ENCODE measurements around the gene IMPA2.
"Not testable (repeated sequence)": the region's sequence is repeated elsewhere in the genome, so short reads cannot be mapped to it uniquely, and the experiment has no call there.

The IMPA2 gene

GRCh38 chr18:12068950-12069320 lies 87.6 kb downstream of the IMPA2 start:
- Histone ChIP-seq H3K4me3 (ENCODE audit: low read length, poor library complexity, severe bottlenecking) (no peak overlapping the region), H3K79me2 (ENCODE audit: insufficient read depth, low read length) (no peaks in the 10 kb centered on the region), H2AFZ (ENCODE audit: low read length) (no peak overlapping the region), H3K36me3 (ENCODE audit: insufficient read depth, low read length) (no peaks in the 10 kb centered on the region), H3K4me2 (ENCODE audit: low read depth, low read length, poor library complexity, severe bottlenecking) (no peak overlapping the region), H3K9me2 (replicated peaks; ENCODE audit: low read depth, low read length) (no peaks in the 10 kb centered on the region), H3K9me3 (ENCODE audit: insufficient read depth, low read depth, low read length) (no peaks in the 10 kb centered on the region), H3K4me1 (ENCODE audit: insufficient read depth, low read length, poor library complexity, severe bottlenecking) (no peaks in the 10 kb centered on the region), H3K27me3 (ENCODE audit: insufficient read depth, low read length, poor library complexity, severe bottlenecking) (no peaks in the 10 kb centered on the region), H3K9ac (ENCODE audit: low read depth, low read length, poor library complexity, severe bottlenecking) (no peak overlapping the region), H4K20me1 (ENCODE audit: insufficient read depth, low read length, poor library complexity, severe bottlenecking) (no peaks in the 10 kb centered on the region), H3F3A (ENCODE audit: low read depth) (no peaks in the 10 kb centered on the region)
- TF ChIP-seq EZH2phosphoT487 (IDR thresholded peaks at IDR 0.05; ENCODE audit: borderline replicate concordance) (no peak), CTCF (conservative IDR thresholded peaks at IDR 0.05; ENCODE audit: low read length) (no peak)

- H2AFZ ChIP-seq (ENCODE audit: low read length); H3F3A ChIP-seq (ENCODE audit: low read depth); H4K20me1 ChIP-seq (ENCODE audit: insufficient read depth, low read length, poor library complexity, severe bottlenecking); H3K9ac ChIP-seq (ENCODE audit: low read depth, low read length, poor library complexity, severe bottlenecking); H3K9me2 ChIP-seq (replicated peaks; ENCODE audit: low read depth, low read length); H3K36me3 ChIP-seq (ENCODE audit: insufficient read depth, low read length); H3K4me2 ChIP-seq (ENCODE audit: low read depth, low read length, poor library complexity, severe bottlenecking); H3K4me1 ChIP-seq (ENCODE audit: insufficient read depth, low read length, poor library complexity, severe bottlenecking); H3K79me2 ChIP-seq (ENCODE audit: insufficient read depth, low read length); H3K9me3 ChIP-seq (ENCODE audit: insufficient read depth, low read depth, low read length); H3K4me3 ChIP-seq (ENCODE audit: low read length, poor library complexity, severe bottlenecking); H3K27me3 ChIP-seq (ENCODE audit: insufficient read depth, low read length, poor library complexity, severe bottlenecking): not testable (repeated sequence)
These were observed 89.8 kb downstream of the IMPA2 start for GRCh38 chr18:12071066-12071465.

- Histone ChIP-seq H3K9ac (ENCODE audit: low read depth, low read length, poor library complexity, severe bottlenecking) (no peak overlapping the region), H3K27me3 (ENCODE audit: insufficient read depth, low read length, poor library complexity, severe bottlenecking) (no peaks in the 10 kb centered on the region), H3K36me3 (ENCODE audit: insufficient read depth, low read length) (no peaks in the 10 kb centered on the region), H3K4me1 (ENCODE audit: insufficient read depth, low read length, poor library complexity, severe bottlenecking) (no peaks in the 10 kb centered on the region), H3K4me2 (ENCODE audit: low read depth, low read length, poor library complexity, severe bottlenecking) (no peak overlapping the region), H3K9me2 (replicated peaks; ENCODE audit: low read depth, low read length) (no peaks in the 10 kb centered on the region), H3F3A (ENCODE audit: low read depth) (no peaks in the 10 kb centered on the region), H4K20me1 (ENCODE audit: insufficient read depth, low read length, poor library complexity, severe bottlenecking) (no peaks in the 10 kb centered on the region), H3K9me3 (ENCODE audit: insufficient read depth, low read depth, low read length) (no peaks in the 10 kb centered on the region), H2AFZ (ENCODE audit: low read length) (no peak overlapping the region), H3K4me3 (ENCODE audit: low read length, poor library complexity, severe bottlenecking) (no peak overlapping the region), H3K79me2 (ENCODE audit: insufficient read depth, low read length) (no peaks in the 10 kb centered on the region)
- no peak for TF ChIP-seq CTCF (conservative IDR thresholded peaks at IDR 0.05; ENCODE audit: low read length)
- no peak for TF ChIP-seq EZH2phosphoT487 (IDR thresholded peaks at IDR 0.05; ENCODE audit: borderline replicate concordance)
These were observed 91.7 kb downstream of the IMPA2 start for GRCh38 chr18:12072996-12073395.

- no peaks in the 10 kb centered on the region for H3K79me2 ChIP-seq (ENCODE audit: insufficient read depth, low read length)
These were observed 93.4 kb downstream of the IMPA2 start for GRCh38 chr18:12074736-12075135.

More at GRCh38 chr18:12074736-12075135, 93.4 kb downstream of the IMPA2 start:
- Histone ChIP-seq H3K36me3 (ENCODE audit: insufficient read depth, low read length) (no peaks in the 10 kb centered on the region), H3F3A (ENCODE audit: low read depth) (no peaks in the 10 kb centered on the region), H2AFZ (ENCODE audit: low read length) (no peak overlapping the region), H3K9me2 (replicated peaks; ENCODE audit: low read depth, low read length) (no peaks in the 10 kb centered on the region), H3K4me2 (ENCODE audit: low read depth, low read length, poor library complexity, severe bottlenecking) (no peak overlapping the region), H3K9me3 (ENCODE audit: insufficient read depth, low read depth, low read length) (no peaks in the 10 kb centered on the region), H3K9ac (ENCODE audit: low read depth, low read length, poor library complexity, severe bottlenecking) (no peak overlapping the region), H4K20me1 (ENCODE audit: insufficient read depth, low read length, poor library complexity, severe bottlenecking) (no peaks in the 10 kb centered on the region), H3K4me3 (ENCODE audit: low read length, poor library complexity, severe bottlenecking) (no peak overlapping the region), H3K27me3 (ENCODE audit: insufficient read depth, low read length, poor library complexity, severe bottlenecking) (no peaks in the 10 kb centered on the region), H3K4me1 (ENCODE audit: insufficient read depth, low read length, poor library complexity, severe bottlenecking) (no peaks in the 10 kb centered on the region)
- no peak for TF ChIP-seq EZH2phosphoT487 (IDR thresholded peaks at IDR 0.05; ENCODE audit: borderline replicate concordance)
- TF ChIP-seq CTCF (conservative IDR thresholded peaks at IDR 0.05; ENCODE audit: low read length): no peak
